Breast epithelium (tissue), 4 donors: ENCODE results near the gene NEURL1. TPM values are rescaled to one million over a fixed set of nuclear protein-coding genes. Genes with fewer than 3 reads are reported as not detected.

Experiments
- DNase-seq, 2 donors: peaks; one replicate each; pipeline ENCODE4 v3.0.0-alpha.2; 2019; ENCODE audit warnings: low spot score in 2 of 2
- H3K27ac ChIP-seq, 2 donors: fragments of 200-600 bp; sonication (generic) in 1 of 2; one replicate each; pipeline ENCODE4 v1.5.1; 2016 to 2019; ENCODE audit warnings: mild to moderate bottlenecking in 1 of 2
- H3K27me3 ChIP-seq, 2 donors: fragments of 200-600 bp; sonication (generic) in 1 of 2; one replicate each; pipeline versions ENCODE4 v1.5.1 to v1.6.0; 2017 to 2019; ENCODE audit warnings: control low read depth in 1 of 2, mild to moderate bottlenecking in 1 of 2
- H3K36me3 ChIP-seq: fragments of 200-600 bp; one replicate; pipeline ENCODE4 v1.5.1; 2019
- H3K4me1 ChIP-seq, 2 donors: fragments of 200-600 bp; sonication (generic); one replicate each; pipeline ENCODE4 v1.5.1; 2016 to 2019; ENCODE audit warnings: control low read depth in 1 of 2
- H3K4me3 ChIP-seq, 3 donors: fragments of 200-600 bp; sonication (generic); 1 replicate in 2 of 3; 2 replicates in 1 of 3; pipeline ENCODE4 v1.5.1; 2016 to 2019; ENCODE audit warnings: mild to moderate bottlenecking in 3 of 3, moderate library complexity in 2 of 3
- H3K9me3 ChIP-seq, 2 donors: fragments of 200-600 bp; sonication (generic) in 1 of 2; one replicate each; pipeline ENCODE4 v1.5.1; 2016 to 2019; ENCODE audit warnings: control low read depth in 1 of 2
- POLR2A ChIP-seq: fragments of 450-650 bp; IDR thresholded peaks from one replicate; pipeline ENCODE4 v1.6.1; 2016; ENCODE audit warnings: antibody characterized with exemption, mild to moderate bottlenecking, moderate library complexity
- POLR2AphosphoS5 ChIP-seq, 3 donors: sonication (generic); formaldehyde crosslinking; IDR thresholded peaks; one replicate each; pipeline ENCODE4 v1.6.1; 2017; ENCODE audit warnings: antibody characterized with exemption in 3 of 3
- intact Hi-C: fragments of 100-400 bp; cut with DNase I; formaldehyde crosslinking; loops from one replicate; pipeline ENCODE4 v1.15.1; 2023; ENCODE audit warnings: low total_unique reads
- total RNA-seq, 3 donors: library from RNA; depleted of rRNA; stranded (reverse); fragments of >200 nt; gene quantifications; one replicate each; pipeline ENCODE4 v1.1.0, GENCODE V29; 2016
- TF ChIP-seq, protein P1 (sequence below), 3 donors: fragments of 450-650 bp; IDR thresholded peaks; one replicate each; pipeline ENCODE4 v1.5.1; 2016 to 2017; ENCODE audit warnings: antibody characterized with exemption in 3 of 3, mild to moderate bottlenecking in 3 of 3, moderate library complexity in 3 of 3

NEURL1 gene
- total RNA-seq, 3 donors from 2014 or later: 0.16 to 1.5 (median 0.33) TPM

DNA sequence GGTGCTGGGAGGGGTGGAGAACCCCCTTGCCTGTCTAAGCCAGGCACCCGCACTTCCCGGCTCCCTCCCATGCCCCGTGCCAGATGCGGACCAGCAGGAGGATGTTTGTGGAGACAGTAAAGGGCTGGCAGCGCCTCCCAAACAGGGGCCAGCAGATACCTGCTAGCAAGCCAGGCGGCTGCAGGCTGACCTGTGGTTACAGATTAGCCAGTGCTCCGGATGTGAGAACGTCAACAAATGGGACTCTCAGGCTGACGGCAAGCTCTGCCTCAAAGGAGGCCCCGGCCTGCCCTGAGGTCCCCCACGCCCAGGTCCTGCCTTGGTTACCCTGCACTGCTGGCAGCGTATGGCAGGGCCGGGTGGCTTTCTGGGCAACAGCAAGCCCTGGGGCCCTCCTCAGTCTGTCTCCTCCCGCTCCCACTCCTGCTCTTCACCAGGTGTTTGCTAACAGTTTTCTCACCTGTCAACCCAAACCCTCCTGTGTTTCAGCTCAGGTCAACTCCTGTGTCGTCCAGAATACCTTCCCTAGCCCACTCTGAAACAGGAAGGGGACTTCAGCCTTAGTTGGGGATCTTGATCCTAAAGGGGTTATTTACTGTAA lies 85.4 kb downstream of the NEURL1 start:
- no peak for DNase-seq
- intact Hi-C loops: no loop called here
- no peak overlapping the region for H3K27ac ChIP-seq
- H3K9me3 ChIP-seq: no peaks in the 10 kb centered on the region
- H3K4me1 ChIP-seq: no peaks in the 10 kb centered on the region
- H3K27me3 ChIP-seq: no peaks in the 10 kb centered on the region
- no peaks in the 10 kb centered on the region for H3K36me3 ChIP-seq
- H3K4me3 ChIP-seq: no peak overlapping the region
- no peak for TF ChIP-seq POLR2AphosphoS5 (IDR thresholded peaks at IDR 0.05)
- TF ChIP-seq, protein P1, sequence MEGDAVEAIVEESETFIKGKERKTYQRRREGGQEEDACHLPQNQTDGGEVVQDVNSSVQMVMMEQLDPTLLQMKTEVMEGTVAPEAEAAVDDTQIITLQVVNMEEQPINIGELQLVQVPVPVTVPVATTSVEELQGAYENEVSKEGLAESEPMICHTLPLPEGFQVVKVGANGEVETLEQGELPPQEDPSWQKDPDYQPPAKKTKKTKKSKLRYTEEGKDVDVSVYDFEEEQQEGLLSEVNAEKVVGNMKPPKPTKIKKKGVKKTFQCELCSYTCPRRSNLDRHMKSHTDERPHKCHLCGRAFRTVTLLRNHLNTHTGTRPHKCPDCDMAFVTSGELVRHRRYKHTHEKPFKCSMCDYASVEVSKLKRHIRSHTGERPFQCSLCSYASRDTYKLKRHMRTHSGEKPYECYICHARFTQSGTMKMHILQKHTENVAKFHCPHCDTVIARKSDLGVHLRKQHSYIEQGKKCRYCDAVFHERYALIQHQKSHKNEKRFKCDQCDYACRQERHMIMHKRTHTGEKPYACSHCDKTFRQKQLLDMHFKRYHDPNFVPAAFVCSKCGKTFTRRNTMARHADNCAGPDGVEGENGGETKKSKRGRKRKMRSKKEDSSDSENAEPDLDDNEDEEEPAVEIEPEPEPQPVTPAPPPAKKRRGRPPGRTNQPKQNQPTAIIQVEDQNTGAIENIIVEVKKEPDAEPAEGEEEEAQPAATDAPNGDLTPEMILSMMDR (IDR thresholded peaks at IDR 0.05): no peak
- TF ChIP-seq POLR2A: no peak

DNA sequence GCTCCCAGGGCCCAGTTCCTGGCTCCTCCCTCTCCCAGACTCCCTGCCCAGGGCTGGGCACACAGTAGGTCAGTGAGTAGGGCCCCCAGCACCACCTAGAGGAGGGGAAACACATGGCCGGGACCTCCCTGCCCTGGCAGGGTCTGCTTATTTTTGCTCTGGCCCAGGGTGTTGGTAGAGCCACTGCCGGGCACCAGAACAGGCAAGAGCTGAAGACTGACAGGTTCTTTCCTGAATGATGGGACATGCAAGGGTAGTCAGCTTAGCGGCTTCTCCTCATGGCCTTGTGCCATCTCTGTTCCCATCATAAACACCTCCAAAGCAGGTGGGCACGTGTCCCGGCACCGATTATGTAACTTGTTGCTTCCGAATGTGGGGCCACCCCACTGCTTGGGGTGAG lies 86.5 kb downstream of the NEURL1 start:
- DNase-seq: no peak
- no peaks in the 10 kb centered on the region for H3K4me1 ChIP-seq
- TF ChIP-seq, protein P1 (IDR thresholded peaks at IDR 0.05): no peak
- TF ChIP-seq POLR2A (no peak), POLR2AphosphoS5 (IDR thresholded peaks at IDR 0.05) (no peak)
- no peak overlapping the region for H3K27ac ChIP-seq
- no peaks in the 10 kb centered on the region for H3K27me3 ChIP-seq
- no peak overlapping the region for H3K4me3 ChIP-seq
- intact Hi-C loops: loop anchor here (2.0 kb wide), 1 partner anchor 153 kb away; no protein-coding TSS in a partner anchor
- H3K36me3 ChIP-seq: no peaks in the 10 kb centered on the region
- H3K9me3 ChIP-seq: no peaks in the 10 kb centered on the region

DNA sequence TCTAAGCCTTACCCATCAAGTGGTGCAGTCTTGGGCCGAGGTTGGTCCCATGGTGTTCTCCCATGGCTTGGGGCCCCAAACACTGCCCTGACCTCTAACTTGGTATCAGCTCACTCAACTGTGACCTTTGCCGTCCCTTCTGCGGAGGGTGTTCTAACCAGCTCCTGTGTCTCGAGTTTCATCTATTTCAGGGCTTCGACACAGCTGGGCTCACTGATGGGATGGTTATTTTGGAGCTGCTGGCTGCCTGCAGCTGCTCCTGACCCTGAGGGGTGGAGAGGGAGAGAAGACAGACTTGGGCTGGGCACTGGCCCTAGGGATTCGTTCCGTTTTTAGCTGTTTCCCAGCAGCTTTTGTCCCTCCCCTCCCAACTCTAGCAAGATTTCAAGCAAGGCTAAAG lies 86.9 kb downstream of the NEURL1 start:
- intact Hi-C loops: loop anchor here (2.0 kb wide), 1 partner anchor 154 kb away; no protein-coding TSS in a partner anchor
- TF ChIP-seq, protein P1 (IDR thresholded peaks at IDR 0.05): no peak

DNA sequence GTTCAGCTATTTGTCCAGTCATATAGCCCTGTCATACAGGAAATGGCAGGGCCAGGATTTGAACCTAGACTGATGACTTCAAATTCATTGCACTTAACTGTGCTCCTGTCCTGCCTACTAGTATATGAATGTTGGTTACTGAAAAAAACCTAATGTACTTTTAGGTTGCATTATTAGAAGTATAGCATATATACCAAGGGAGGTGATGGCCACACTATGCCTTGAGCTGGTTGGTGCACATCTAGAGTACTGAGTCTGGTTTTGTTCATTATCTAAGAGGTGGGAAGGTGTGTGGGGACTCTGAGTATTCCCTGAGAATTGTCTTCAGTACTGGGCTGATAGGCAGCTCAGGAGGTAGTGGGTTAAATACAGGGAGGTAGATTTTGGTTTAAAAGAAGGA lies 88.0 kb downstream of the NEURL1 start:
- no peaks in the 10 kb centered on the region for H3K9me3 ChIP-seq
- no peak overlapping the region for H3K27ac ChIP-seq
- intact Hi-C loops: loop anchor here (2.0 kb wide), 1 partner anchor 155 kb away; no protein-coding TSS in a partner anchor
- no peaks in the 10 kb centered on the region for H3K4me1 ChIP-seq
- H3K36me3 ChIP-seq: no peaks in the 10 kb centered on the region
- no peaks in the 10 kb centered on the region for H3K27me3 ChIP-seq
- no peak for TF ChIP-seq POLR2A
- no peak for TF ChIP-seq POLR2AphosphoS5 (IDR thresholded peaks at IDR 0.05)
- TF ChIP-seq, protein P1 (IDR thresholded peaks at IDR 0.05): no peak
- H3K4me3 ChIP-seq: no peak overlapping the region
- DNase-seq: no peak

More for the DNA sequence above, 86.9 kb downstream of the NEURL1 start:
- Histone ChIP-seq H3K4me1 (no peaks in the 10 kb centered on the region), H3K27ac (no peak overlapping the region), H3K4me3 (no peak overlapping the region), H3K9me3 (no peaks in the 10 kb centered on the region), H3K36me3 (no peaks in the 10 kb centered on the region), H3K27me3 (no peaks in the 10 kb centered on the region)
- DNase-seq: no peak

DNA sequence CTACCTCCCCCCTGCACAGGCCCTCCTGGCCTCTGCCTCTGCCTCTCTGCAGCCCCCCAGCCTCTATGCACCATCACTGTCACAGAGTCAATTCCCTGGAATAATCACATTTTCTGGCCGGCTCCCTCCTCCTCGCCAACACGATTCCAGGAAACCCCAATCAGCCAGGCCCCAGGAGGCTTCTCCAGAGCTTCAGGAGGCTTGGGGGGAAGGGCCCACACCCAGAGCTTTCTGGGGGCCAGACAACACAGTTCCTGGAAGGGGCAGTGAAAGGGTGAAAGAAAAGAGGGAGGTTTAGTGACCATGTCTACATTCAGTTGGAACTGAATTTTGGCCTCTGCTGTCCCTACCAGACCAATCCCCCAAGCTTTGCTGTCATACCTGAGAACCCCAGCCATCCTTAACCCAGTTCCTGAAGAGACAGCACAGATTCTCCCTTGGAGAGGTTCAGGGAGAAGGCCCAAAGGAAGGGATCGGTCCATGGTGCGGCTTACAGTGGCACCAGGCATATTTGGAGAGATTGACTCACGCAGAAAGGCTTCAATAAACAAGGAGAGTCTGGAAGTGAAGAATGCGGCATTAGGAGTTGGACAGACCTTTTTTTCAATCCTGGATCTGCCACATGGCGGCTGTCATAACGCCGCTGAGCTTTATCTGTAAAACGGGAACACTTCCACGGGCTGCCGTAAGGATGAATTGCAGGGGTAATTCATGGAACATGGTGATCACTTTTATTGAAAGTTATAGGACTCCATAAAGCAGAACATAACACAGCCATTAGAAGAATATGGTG lies 89.0 kb downstream of the NEURL1 start:
- Histone ChIP-seq H3K27ac (no peak overlapping the region), H3K9me3 (peaks cover 0 to 5% of the 10 kb centered on the region in 2 donors), H3K27me3 (no peaks in the 10 kb centered on the region), H3K36me3 (no peaks in the 10 kb centered on the region), H3K4me3 (no peak overlapping the region), H3K4me1 (no peaks in the 10 kb centered on the region)
- TF ChIP-seq POLR2A (no peak), POLR2AphosphoS5 (IDR thresholded peaks at IDR 0.05) (no peak)
- TF ChIP-seq, protein P1 (IDR thresholded peaks at IDR 0.05): no peak
- no peak for DNase-seq
- intact Hi-C loops: no loop called here
